Left ventricle myocardium inferior (tissue), 1 donor: ENCODE data around the gene CAMK2A. TPM values are rescaled to one million over a fixed set of nuclear protein-coding genes. Genes with fewer than 3 reads are reported as not detected.

Source experiments
- DNase-seq: peaks from one replicate; pipeline ENCODE4 v3.0.0-alpha.2; 2020
- H3K27ac ChIP-seq: fragments of 200-600 bp; replicated peaks from 2 replicates; pipeline ENCODE4 v1.8.0; 2021
- H3K27me3 ChIP-seq: fragments of 200-600 bp; 2 replicates; pipeline ENCODE4 v1.8.0; 2021; ENCODE audit warnings: low read depth
- H3K36me3 ChIP-seq: fragments of 200-600 bp; 2 replicates; pipeline ENCODE4 v1.8.0; 2021
- H3K4me1 ChIP-seq: fragments of 200-600 bp; 2 replicates; pipeline ENCODE4 v1.8.0; 2021
- H3K4me3 ChIP-seq: fragments of 200-600 bp; 2 replicates; pipeline ENCODE4 v1.8.0; 2021; ENCODE audit warnings: mild to moderate bottlenecking, moderate library complexity
- H3K9me3 ChIP-seq: fragments of 200-600 bp; replicated peaks from 2 replicates; pipeline ENCODE4 v1.8.0; 2021
- intact Hi-C: fragments of 100-400 bp; cut with micrococcal nuclease; formaldehyde crosslinking; loops from one replicate; pipeline ENCODE4 v1.11.0; 2022
- total RNA-seq: library from RNA; stranded (reverse); fragmentation: NEBNext Ultra II Directional; extraction: Animal tissue kit (Norgen Biotek cat#: 25700); gene quantifications from one replicate; pipeline ENCODE4 v1.2.1, GENCODE V29; 2021
- TF ChIP-seq, protein P1 (sequence below): fragments of 200-600 bp; IDR thresholded peaks from 2 replicates; pipeline ENCODE4 v1.8.0; 2021; ENCODE audit warnings: antibody characterized with exemption, mild to moderate bottlenecking, borderline replicate concordance
- donor health status: DM: no; HTN: yes; CAD: no; lungs with severe emphysema.

The CAMK2A gene
- total RNA-seq, 1 donor from 2014 or later = 19.4 TPM

DNA sequence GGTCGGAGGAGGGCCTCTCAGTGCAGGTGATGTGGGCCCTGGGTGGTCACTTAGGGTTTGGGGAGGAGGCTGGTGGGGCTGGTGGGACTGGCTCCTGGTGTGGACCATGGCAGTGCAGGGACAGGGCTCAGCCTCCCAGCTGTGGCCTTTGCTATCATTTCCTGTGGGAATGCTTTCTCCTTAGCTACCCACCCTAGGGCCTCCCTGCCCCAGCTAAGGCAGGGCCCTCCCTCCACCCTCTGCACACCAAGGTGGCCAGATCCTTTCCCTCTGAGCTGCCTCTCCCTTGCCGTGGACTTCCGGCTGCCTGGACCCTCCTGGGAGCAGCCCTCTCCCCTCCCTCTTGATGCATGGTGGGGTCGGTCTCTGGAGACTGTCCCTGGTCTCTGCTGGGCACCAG, 35.9 kb upstream of the CAMK2A start:
- Histone ChIP-seq H3K36me3 (no peaks in the 10 kb centered on the region), H3K9me3 (peaks cover 4% of the 10 kb centered on the region), H3K27me3 (no peaks in the 10 kb centered on the region), H3K27ac (no peak overlapping the region), H3K4me3 (no peak overlapping the region), H3K4me1 (peaks cover 3% of the 10 kb centered on the region)
- TF ChIP-seq, protein P1, sequence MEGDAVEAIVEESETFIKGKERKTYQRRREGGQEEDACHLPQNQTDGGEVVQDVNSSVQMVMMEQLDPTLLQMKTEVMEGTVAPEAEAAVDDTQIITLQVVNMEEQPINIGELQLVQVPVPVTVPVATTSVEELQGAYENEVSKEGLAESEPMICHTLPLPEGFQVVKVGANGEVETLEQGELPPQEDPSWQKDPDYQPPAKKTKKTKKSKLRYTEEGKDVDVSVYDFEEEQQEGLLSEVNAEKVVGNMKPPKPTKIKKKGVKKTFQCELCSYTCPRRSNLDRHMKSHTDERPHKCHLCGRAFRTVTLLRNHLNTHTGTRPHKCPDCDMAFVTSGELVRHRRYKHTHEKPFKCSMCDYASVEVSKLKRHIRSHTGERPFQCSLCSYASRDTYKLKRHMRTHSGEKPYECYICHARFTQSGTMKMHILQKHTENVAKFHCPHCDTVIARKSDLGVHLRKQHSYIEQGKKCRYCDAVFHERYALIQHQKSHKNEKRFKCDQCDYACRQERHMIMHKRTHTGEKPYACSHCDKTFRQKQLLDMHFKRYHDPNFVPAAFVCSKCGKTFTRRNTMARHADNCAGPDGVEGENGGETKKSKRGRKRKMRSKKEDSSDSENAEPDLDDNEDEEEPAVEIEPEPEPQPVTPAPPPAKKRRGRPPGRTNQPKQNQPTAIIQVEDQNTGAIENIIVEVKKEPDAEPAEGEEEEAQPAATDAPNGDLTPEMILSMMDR = no peak
- DNase-seq = no peak
- intact Hi-C loops = no loop called here

DNA sequence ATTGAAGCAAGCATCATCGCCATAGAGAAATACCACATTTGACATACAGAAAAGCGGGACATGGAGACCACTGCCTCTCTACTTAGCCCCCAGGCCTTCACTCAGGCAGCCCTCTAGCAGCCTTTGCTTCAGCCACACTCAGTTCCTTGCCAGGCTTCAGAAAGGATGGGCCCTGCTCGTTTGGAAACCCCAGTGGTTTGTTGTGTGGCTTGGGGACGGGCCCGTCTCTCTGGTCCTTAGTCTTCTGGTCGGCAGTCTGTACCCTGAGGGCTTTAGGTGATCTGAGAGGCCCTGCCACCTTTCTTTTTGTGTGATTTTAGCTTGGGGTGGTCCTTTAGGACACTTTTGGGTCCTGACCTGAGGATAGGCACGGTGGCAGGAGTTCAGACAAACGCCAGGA, 34.2 kb upstream of the CAMK2A start:
- Histone ChIP-seq H3K36me3 (no peaks in the 10 kb centered on the region), H3K9me3 (peaks cover 4% of the 10 kb centered on the region), H3K27ac (no peak overlapping the region), H3K27me3 (no peaks in the 10 kb centered on the region), H3K4me1 (peaks cover 10% of the 10 kb centered on the region), H3K4me3 (no peak overlapping the region)
- intact Hi-C loops = no loop called here
- no peak for DNase-seq
- TF ChIP-seq, protein P1 = no peak

DNA sequence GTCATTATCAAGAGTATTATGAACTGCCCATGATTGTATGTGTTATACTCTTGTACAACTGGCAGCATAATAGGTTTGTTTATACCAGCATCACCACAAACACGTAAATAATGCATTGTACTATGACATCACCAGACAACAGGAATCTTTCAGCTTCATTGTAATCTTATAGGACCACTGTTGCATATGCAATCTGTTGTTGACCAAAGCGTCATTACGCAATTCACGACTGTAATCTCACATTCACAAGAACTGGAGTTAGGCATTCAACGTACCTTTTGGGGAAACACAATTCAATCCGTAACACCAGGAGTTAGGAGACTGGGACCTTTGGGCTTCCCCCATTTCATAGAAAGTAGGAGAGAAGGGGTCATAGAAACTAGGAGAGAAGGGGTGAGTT, 33.5 kb upstream of the CAMK2A start:
- H3K27ac ChIP-seq = no peak overlapping the region
- no peaks in the 10 kb centered on the region for H3K36me3 ChIP-seq
- TF ChIP-seq, protein P1 = no peak
- H3K4me3 ChIP-seq = no peak overlapping the region
- H3K9me3 ChIP-seq = peaks cover 4% of the 10 kb centered on the region
- H3K4me1 ChIP-seq = peaks cover 10% of the 10 kb centered on the region
- intact Hi-C loops = no loop called here
- no peak for DNase-seq
- H3K27me3 ChIP-seq = no peaks in the 10 kb centered on the region

DNA sequence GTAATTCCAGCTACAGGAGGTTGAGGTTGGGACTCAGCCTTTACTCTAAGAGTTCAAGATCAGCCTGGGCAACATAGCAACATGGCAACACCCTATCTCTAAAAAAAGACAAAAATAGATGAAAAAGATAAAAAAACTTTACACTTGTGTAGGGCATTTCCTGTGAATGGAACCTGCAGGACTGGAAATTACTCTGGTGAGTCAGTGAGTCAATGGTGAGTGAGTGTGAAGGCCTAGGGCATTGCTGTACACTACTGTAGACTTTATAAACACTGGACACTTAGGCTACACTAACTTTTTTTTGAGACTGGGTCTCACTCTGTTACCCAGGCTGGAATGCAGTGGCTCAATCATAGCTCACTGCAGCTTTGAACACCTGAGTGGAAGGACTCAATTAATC, 32.6 kb upstream of the CAMK2A start:
- peaks cover 4% of the 10 kb centered on the region for H3K9me3 ChIP-seq
- no peak for DNase-seq
- no peaks in the 10 kb centered on the region for H3K27me3 ChIP-seq
- H3K4me3 ChIP-seq = no peak overlapping the region
- no peaks in the 10 kb centered on the region for H3K36me3 ChIP-seq
- peaks cover 10% of the 10 kb centered on the region for H3K4me1 ChIP-seq
- TF ChIP-seq, protein P1 = no peak
- H3K27ac ChIP-seq = no peak overlapping the region
- intact Hi-C loops = no loop called here

DNA sequence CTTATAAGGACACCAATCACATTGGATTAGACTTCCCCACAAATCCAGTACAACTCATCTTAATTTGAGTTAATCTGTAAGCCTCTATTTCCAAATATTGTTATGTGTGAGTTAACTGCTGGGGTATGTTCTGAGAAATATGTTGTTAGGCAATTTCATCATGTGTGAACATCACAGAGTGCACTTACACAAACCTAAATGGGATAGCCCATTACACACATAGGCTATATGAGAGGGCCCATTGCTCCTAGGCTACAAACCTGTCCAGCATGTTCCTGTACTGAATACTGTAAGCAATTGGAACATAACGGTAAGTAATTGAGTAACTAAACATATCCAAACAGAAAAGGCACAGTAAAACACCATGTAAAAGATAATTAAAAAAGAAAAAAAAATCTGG, 32.2 kb upstream of the CAMK2A start:
- DNase-seq = no peak
- Histone ChIP-seq H3K27me3 (no peaks in the 10 kb centered on the region), H3K4me3 (no peak overlapping the region), H3K27ac (no peak overlapping the region), H3K4me1 (peaks cover 10% of the 10 kb centered on the region), H3K36me3 (no peaks in the 10 kb centered on the region), H3K9me3 (peaks cover 4% of the 10 kb centered on the region)
- intact Hi-C loops = no loop called here
- TF ChIP-seq, protein P1 = no peak

DNA sequence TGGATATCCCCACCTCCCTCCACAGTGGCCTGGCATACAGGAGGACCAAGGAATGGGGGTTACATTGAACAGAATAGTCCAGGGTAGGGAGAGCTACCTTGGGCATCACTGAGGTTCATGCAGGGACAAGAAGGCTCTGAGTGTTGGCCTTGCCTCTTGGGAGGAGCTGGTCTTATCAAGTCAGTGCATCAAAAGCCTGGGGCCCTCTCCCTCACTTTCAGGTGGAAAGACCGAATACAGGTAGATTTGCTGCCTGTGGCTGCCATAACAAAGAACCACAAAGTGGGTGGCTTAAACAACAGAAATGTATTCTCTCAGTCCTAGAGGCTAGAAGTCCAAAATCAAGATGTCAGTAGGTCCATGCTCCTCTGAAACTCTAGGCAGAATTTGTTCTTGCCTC, 31.6 kb upstream of the CAMK2A start:
- DNase-seq = no peak

More for the DNA sequence above, 31.6 kb upstream of the CAMK2A start:
- H3K9me3 ChIP-seq = peaks cover 4% of the 10 kb centered on the region
- H3K4me1 ChIP-seq = peaks cover 10% of the 10 kb centered on the region
- no peak overlapping the region for H3K27ac ChIP-seq
- TF ChIP-seq, protein P1 = no peak
- H3K36me3 ChIP-seq = no peaks in the 10 kb centered on the region
- intact Hi-C loops = no loop called here
- H3K4me3 ChIP-seq = no peak overlapping the region
- no peaks in the 10 kb centered on the region for H3K27me3 ChIP-seq
